Fibroblast of skin of right biceps (primary cell): Measurements from ENCODE around the gene CHI3L1.
A peak's percentile ranks its signal among the peaks of the same experiment; 100 is the strongest.

ENCODE experiments used
- DNase-seq: peaks from one replicate; pipeline ENCODE4 v3.0.0-alpha.2; 2013

CHI3L1 gene

GRCh38 chr1:203149188-203149840 lies 37.2 kb downstream of the CHI3L1 start:
- no peak for DNase-seq

DNA sequence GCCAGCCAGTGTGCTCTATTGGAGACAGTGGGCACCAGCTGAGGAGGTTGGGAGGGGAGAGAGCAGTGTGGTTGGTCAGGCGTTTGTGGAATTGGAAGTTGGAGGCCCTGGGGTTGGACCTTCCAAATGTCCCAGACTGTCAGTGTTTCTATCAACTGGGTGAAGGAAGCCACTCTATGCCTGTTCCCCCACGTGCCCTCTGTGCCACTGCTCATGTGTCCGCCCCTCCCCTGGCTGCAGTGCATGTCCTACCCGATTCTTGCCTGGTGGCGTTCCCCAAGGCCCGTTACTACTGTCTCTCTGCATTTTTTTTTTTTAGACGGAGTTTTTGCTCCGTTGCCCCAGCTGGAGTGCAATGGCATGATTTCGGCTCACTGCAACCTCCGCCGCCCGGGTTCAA lies 37.9 kb downstream of the CHI3L1 start:
- no peak for DNase-seq

DNA sequence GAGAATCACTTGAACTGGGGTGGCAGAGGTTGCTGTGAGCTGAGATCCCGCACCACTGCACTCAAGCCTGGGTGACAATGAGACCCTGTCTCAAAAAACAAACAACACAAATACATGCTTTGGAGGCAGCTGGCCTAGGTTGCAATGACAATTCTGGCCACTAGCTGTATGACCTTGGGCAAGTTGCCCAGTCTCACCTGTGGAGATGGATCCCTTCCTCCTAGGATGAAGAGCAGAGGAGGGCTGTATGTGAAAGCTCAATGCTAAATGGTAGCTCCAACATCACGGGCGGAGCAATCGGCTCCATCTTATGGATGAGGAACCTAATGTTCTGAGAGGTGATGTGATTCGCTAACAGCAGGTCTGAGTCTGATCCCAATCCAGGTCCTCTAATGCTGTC lies 38.4 kb downstream of the CHI3L1 start:
- no peak for DNase-seq

- no peak for DNase-seq
Observed at GRCh38 chr1:203147376-203147775, 39.1 kb downstream of the CHI3L1 start.

GRCh38 chr1:203146537-203146936 lies 40.0 kb downstream of the CHI3L1 start:
- no peak for DNase-seq

DNA sequence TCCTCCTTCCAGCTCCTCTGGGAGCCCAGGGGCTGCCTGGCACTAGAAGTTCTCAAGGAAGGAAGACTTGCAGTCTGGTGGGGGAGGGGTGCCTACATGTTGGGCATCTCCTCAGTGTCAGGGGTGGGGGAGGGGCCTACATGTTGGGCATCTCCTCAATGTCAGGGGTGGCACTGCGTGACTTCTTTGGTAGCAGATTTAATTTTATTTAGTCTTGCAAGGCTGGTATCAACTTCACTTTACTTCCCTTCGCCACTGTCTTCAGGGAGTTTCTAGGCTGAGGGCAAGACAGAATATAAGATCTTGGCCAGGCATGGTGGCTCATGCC lies 40.5 kb downstream of the CHI3L1 start:
- DNase-seq = no peak

GRCh38 chr1:203145321-203146041 lies 41.0 kb downstream of the CHI3L1 start:
- no peak for DNase-seq

DNA sequence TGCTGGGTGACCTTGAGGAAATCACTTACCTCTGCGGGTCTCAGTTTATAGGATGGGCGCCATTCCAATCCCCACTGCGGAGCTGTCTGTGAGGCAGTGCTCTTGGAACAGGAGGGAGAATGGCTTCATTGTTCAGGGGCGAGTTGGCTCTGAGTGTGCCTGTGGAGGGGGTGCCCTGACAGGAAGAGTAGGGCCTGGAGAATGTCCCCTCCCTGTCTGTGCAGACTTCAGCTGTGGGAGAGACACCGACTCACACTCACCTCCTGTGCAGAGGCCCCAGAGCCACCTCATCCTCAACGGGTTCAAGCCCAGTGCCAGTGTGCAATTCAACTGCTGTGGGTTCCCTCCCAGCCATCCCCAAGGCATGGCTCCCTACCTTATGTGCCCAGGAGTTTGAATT lies 41.8 kb downstream of the CHI3L1 start:
- DNase-seq = peak; percentile 63

- no peak for DNase-seq
Observed at GRCh38 chr1:203143641-203144040, 42.9 kb downstream of the CHI3L1 start.

DNA sequence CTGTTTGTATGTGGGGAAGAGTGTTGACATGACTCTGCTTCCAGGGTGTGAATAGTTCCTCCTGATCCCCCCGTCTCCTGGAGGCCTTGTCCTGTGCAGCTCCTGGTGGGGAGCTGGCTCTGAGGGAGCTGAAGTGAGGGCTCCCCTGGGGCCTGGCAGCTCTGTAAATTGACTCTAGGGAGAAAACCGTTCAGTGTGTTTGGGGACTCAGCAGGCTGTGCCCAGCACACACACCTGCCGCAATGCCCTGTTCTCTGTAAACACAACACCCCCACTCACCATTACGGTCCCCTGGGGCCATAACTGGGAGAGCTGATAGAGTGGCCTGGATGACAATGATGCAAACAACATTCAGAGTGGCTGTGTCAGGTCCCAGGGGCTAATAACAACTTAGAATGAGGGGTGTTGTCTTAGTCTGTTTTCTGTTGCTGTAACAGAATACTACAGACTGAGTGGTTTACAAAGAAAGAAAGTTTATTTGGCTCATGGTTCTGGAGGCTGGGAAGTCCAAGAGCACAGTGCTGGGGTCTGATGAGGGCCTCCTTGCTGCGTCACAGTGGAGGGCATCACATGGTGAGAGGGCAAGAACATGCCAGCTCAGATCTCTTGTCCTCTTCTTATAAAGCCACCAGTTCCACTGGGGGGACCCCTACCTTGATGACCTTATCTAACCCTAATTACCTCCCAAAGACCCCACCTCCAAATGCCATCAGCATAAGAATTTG lies 43.7 kb downstream of the CHI3L1 start:
- DNase-seq = no peak

DNA sequence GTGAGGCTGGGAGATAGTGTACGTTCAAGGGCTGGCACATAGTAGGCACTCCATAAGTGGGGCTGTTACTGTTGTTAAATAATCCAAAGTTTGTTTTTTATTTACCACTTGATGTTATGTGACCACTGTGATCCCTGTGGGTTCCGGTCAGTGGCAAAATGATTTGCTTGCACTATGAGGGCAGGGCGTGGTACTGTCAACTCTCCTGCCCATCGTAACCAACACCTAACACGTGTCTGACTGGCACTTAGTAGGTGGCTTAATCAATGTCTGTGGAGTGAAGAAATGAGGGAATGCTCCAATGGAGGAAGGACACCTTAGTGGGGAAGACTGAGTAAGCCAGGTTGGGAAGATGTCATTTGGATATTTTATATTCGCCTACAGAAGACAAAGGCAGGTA lies 44.4 kb downstream of the CHI3L1 start:
- no peak for DNase-seq

GRCh38 chr1:203140743-203141520 lies 45.6 kb downstream of the CHI3L1 start:
- no peak for DNase-seq

DNA sequence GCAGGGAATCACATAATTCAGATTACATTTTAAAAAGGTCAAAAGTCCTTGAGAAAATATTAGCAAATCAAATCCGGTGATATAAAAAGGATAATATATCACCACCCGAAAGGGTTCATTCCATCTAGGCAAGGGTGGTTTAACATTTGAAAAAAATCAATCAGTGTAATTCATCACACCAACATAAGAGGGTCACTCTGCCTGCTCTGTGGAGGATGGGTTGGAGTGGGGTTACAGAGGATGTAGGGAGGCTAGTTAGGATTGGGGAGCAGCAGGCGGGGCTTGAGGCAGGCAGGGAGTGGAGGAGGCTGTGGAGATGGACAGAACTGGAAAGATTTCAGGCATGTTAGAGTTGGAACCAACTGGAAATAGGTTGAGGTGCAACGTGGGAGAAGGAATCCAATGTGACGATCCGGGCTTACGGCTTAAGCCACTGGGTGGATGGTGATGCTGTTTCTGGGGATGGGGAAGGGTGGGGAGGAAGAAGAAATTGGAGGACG lies 46.5 kb downstream of the CHI3L1 start:
- no peak for DNase-seq

DNA sequence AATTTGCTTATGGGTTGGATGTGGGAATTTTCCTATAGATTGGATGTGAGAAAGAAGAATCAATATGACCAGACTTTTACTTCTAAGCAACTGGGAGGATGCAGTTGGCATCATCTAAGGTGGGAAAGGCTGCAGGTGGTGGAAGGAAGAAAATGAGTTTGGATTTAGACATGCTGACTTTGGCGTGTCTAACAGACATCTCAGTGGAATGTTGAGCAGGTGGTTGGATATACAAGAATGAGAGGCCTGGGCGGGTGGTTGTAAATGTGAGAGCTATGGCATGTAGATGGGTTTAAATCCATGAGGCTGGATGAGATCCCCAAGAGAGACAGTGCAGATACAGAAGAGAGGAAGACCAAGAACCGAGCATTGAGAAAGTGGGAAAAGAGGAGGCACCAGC lies 48.4 kb downstream of the CHI3L1 start:
- DNase-seq = no peak

GRCh38 chr1:203137324-203137723 lies 49.2 kb downstream of the CHI3L1 start:
- no peak for DNase-seq

DNA sequence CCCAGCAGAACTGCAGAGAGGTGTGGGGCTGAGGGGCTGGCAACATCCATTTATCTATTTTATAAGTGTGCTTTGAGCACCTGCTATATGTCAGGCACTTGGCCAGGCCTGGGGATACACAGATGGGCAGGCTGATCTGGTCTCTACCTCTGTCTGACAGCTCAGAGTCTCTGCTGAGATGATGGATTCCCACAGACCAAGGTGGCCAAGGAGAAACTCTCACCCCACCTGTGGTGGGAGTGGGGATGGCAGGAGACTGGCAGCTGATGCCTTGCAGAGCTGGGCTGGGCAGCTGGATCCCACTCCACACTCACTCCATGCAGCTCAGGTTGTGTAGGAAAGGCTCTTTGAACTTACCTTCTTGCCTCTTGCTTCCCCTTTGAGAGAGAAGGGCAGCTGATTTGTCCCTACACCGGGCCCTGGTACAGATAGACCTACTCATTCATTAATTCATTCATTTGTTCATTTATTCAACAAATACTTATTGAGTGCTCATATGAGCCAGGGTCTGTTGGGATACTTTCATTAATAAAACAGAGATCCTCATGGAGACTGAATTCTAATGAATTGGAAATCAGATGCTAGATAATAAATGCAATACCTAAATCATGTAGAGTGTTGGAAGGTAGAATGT lies 50.0 kb downstream of the CHI3L1 start:
- DNase-seq = no peak

- no peak for DNase-seq
Observed at GRCh38 chr1:203135636-203136305, 50.7 kb downstream of the CHI3L1 start.

- DNase-seq = peak; percentile 59
Observed at GRCh38 chr1:203133970-203134725, 52.4 kb downstream of the CHI3L1 start.

DNA sequence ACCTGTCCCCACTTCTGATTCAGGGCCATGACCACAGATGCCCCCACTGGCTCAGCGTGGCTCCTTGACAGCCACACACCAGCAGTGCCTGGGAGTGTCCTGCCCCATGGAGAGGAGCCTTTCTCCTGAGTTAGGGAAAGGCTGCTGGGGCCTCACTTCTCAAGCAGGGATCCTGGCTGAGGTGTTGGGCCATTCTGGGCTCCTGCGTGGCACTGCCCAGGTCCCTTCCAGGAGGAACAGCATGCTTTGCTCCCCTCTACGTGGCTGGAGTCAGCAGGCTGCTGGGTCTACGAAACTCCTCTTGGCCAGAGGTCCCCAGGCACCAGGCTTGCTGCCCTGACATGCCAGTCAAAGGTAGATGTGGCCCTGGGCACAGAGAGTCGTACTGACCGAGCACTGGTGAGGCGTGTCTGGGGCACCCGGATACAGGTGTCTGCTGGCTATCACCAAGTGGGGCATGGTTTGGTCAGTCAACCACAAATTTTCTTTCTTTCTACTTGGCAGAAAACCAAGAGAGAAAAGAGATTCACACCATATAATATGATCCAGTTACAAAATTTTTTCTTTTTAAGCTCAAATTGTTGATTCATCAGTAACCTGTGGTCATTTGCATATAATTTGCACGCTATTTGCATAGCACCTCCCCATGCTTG lies 54.8 kb downstream of the CHI3L1 start:
- DNase-seq = no peak

- DNase-seq = no peak
Observed at GRCh38 chr1:203130358-203130985, 56.0 kb downstream of the CHI3L1 start.
